Thyroid gland (tissue), 4 donors: ENCODE results near the gene ADM2.

Source experiments
- POLR2A ChIP-seq, 2 donors: fragments of 450-650 bp; IDR thresholded peaks; one replicate each; pipeline ENCODE4 v1.6.1; 2017; ENCODE audit warnings: antibody characterized with exemption in 2 of 2, mild to moderate bottlenecking in 2 of 2, moderate library complexity in 1 of 2
- TF ChIP-seq, protein P1 (sequence below), 6 experiments: fragments of 200-600 bp in 3 of 6; fragments of 450-650 bp in 3 of 6; sonication (generic) in 3 of 6; IDR thresholded peaks; one replicate each; pipeline ENCODE4 v1.5.1; 2016 to 2019; ENCODE audit warnings: antibody characterized with exemption in 6 of 6, mild to moderate bottlenecking in 2 of 6, inconsistent platforms in 1 of 6, moderate library complexity in 1 of 6

DNA sequence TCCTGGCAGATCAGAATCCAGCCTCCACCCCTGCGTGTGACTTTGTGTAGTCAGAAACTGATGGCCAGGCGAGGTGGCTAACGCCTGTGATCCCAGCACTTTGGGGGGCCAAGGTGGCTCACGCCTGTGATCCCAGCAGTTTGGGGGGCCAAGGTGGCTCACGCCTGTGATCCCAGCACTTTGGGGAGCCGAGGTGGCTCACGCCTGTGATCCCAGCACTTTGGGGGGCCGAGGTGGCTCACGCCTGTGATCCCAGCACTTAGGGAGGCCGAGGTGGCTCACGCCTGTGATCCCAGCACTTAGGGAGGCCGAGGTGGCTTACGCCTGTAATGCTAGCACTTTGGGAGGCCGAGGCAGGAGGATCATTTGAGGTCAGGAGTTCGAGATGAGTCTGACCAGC lies 31.8 kb downstream of the ADM2 start:
- TF ChIP-seq, protein P1, sequence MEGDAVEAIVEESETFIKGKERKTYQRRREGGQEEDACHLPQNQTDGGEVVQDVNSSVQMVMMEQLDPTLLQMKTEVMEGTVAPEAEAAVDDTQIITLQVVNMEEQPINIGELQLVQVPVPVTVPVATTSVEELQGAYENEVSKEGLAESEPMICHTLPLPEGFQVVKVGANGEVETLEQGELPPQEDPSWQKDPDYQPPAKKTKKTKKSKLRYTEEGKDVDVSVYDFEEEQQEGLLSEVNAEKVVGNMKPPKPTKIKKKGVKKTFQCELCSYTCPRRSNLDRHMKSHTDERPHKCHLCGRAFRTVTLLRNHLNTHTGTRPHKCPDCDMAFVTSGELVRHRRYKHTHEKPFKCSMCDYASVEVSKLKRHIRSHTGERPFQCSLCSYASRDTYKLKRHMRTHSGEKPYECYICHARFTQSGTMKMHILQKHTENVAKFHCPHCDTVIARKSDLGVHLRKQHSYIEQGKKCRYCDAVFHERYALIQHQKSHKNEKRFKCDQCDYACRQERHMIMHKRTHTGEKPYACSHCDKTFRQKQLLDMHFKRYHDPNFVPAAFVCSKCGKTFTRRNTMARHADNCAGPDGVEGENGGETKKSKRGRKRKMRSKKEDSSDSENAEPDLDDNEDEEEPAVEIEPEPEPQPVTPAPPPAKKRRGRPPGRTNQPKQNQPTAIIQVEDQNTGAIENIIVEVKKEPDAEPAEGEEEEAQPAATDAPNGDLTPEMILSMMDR (IDR thresholded peaks at IDR 0.05): no peak
- no peak for TF ChIP-seq POLR2A (IDR thresholded peaks at IDR 0.05)
